Ascending aorta (tissue), 2 donors: ENCODE results near the gene STK17B. TPM values are rescaled to one million over a fixed set of nuclear protein-coding genes. Genes with fewer than 3 reads are reported as not detected.

Experiments
- DNase-seq, 2 donors: peaks; one replicate each; pipeline ENCODE4 v3.0.0-alpha.2; 2019; ENCODE audit warnings: low spot score in 2 of 2
- H3K27ac ChIP-seq, 2 donors: fragments of 200-600 bp; sonication (generic); one replicate each; pipeline ENCODE4 v1.5.1; 2016 to 2017; ENCODE audit warnings: mild to moderate bottlenecking in 1 of 2
- H3K27me3 ChIP-seq: fragments of 200-600 bp; sonication (generic); one replicate; pipeline ENCODE4 v1.5.1; 2017
- H3K36me3 ChIP-seq, 2 donors: fragments of 200-600 bp; sonication (generic); one replicate each; pipeline ENCODE4 v1.5.1; 2016
- H3K4me1 ChIP-seq, 2 donors: fragments of 200-600 bp; sonication (generic); one replicate each; pipeline ENCODE4 v1.5.1; 2016 to 2017; ENCODE audit warnings: mild to moderate bottlenecking in 1 of 2
- H3K4me3 ChIP-seq, 2 donors: fragments of 200-600 bp; sonication (generic); one replicate each; pipeline ENCODE4 v1.5.1; 2016 to 2017; ENCODE audit warnings: mild to moderate bottlenecking in 1 of 2
- H3K9me3 ChIP-seq, 2 donors: fragments of 200-600 bp; sonication (generic); one replicate each; pipeline ENCODE4 v1.5.1; 2016
- intact Hi-C: fragments of 100-400 bp; cut with DNase I; formaldehyde crosslinking; loops from one replicate; pipeline ENCODE4 v1.15.1; 2023
- total RNA-seq: library from RNA; depleted of rRNA; stranded (reverse); fragments of >200 nt; gene quantifications from one replicate; pipeline ENCODE4 v1.1.0, GENCODE V29; 2016
- TF ChIP-seq, protein P1 (sequence below), 3 experiments: fragments of 200-600 bp in 2 of 3; fragments of 450-650 bp in 1 of 3; sonication (generic) in 2 of 3; IDR thresholded peaks; one replicate each; pipeline ENCODE4 v1.5.1; 2016 to 2019; ENCODE audit warnings: antibody characterized with exemption in 3 of 3, mild to moderate bottlenecking in 1 of 3, moderate library complexity in 1 of 3

Gene STK17B
- total RNA-seq, 1 donor from 2014 or later: 8.4 TPM

DNA sequence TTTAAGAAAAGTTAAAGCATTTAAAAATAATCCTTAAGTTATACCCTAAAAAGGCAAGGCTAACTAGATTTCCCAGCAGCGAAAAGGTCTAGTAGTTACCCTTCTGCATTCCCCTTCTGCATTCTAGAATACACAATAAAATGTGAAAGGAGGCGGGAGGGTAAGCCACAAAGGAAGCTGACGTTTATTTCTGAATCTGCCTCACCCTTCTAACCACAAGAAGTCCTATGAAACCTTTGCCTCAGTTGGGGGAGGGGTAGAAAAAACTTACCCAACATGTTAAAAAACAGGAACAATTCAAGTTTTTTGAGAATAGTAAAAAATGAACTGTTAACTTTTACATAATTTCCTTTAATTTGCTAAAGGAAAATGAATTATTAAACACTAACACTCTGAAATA lies 11.3 kb downstream of the STK17B start:
- intact Hi-C loops: no loop called here
- TF ChIP-seq, protein P1, sequence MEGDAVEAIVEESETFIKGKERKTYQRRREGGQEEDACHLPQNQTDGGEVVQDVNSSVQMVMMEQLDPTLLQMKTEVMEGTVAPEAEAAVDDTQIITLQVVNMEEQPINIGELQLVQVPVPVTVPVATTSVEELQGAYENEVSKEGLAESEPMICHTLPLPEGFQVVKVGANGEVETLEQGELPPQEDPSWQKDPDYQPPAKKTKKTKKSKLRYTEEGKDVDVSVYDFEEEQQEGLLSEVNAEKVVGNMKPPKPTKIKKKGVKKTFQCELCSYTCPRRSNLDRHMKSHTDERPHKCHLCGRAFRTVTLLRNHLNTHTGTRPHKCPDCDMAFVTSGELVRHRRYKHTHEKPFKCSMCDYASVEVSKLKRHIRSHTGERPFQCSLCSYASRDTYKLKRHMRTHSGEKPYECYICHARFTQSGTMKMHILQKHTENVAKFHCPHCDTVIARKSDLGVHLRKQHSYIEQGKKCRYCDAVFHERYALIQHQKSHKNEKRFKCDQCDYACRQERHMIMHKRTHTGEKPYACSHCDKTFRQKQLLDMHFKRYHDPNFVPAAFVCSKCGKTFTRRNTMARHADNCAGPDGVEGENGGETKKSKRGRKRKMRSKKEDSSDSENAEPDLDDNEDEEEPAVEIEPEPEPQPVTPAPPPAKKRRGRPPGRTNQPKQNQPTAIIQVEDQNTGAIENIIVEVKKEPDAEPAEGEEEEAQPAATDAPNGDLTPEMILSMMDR (IDR thresholded peaks at IDR 0.05): no peak
- no peak for DNase-seq

DNA sequence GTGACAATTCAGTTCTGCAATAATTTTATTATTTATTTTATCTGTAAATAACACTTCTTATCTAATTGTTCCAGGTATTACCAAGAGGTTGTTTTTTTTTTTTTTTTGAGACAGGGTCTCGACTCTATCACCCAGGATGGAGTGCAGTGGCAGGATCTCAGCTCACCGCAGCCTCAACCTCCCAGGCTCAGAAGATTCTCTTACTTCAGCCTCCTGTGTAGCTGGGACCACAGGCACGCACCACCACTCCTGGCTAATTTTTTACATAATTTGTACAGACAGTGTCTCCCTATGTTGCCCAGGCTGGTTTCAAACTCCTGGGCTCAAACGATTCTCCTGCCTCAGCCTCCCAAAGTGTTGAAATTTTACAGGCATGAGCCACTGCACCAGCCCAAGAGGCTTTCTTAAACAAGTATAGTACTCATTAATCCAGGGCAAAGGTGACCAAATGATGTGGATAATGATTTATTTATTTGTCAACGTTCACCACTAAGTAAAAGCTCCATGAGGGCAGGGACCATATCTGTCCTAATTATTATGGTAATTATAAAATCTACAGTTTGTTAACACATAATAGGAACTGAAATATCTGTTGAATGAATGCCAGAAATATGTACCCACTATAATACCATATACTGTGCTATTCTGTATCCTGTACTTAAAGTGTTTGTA lies 12.0 kb downstream of the STK17B start:
- no peak overlapping the region for H3K4me3 ChIP-seq
- H3K27me3 ChIP-seq: no peaks in the 10 kb centered on the region
- H3K9me3 ChIP-seq: no peaks in the 10 kb centered on the region
- H3K27ac ChIP-seq: peak overlapping the region in 1 of 2 donors; percentile 29
- peaks cover 7 to 20% of the 10 kb centered on the region in 2 donors for H3K36me3 ChIP-seq
- no peak for DNase-seq
- peaks cover 0 to 5% of the 10 kb centered on the region in 2 donors for H3K4me1 ChIP-seq
- TF ChIP-seq, protein P1 (IDR thresholded peaks at IDR 0.05): no peak
- intact Hi-C loops: no loop called here

More for the DNA sequence above, 11.3 kb downstream of the STK17B start:
- H3K27ac ChIP-seq: no peak overlapping the region
- H3K9me3 ChIP-seq: no peaks in the 10 kb centered on the region
- H3K4me1 ChIP-seq: peaks cover 0 to 5% of the 10 kb centered on the region in 2 donors
- H3K27me3 ChIP-seq: no peaks in the 10 kb centered on the region
- H3K4me3 ChIP-seq: no peak overlapping the region
- peaks cover 6 to 13% of the 10 kb centered on the region in 2 donors for H3K36me3 ChIP-seq

DNA sequence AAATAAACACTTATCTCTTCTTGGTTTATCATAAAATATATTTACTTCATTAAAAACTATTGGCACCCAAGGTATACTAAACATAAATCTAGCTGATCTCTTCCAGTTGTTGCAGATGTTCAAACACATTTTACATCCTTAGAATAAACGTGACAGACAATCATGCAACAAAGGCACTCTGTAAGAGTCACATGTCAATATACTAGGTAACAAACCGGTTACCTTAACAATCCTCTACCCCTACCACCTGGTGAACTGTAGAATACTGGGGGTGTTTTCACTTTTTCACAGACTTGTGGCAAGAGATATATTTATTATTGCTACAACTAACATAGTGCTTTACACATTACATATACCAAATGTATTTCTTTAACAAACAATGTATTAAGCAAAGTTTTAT lies 15.8 kb downstream of the STK17B start:
- Histone ChIP-seq H3K36me3 (peaks cover 2 to 13% of the 10 kb centered on the region in 2 donors), H3K4me1 (peaks cover 0 to 5% of the 10 kb centered on the region in 2 donors), H3K27ac (no peak overlapping the region), H3K27me3 (no peaks in the 10 kb centered on the region), H3K9me3 (no peaks in the 10 kb centered on the region), H3K4me3 (no peak overlapping the region)
- TF ChIP-seq, protein P1 (IDR thresholded peaks at IDR 0.05): no peak
- intact Hi-C loops: no loop called here
- no peak for DNase-seq

DNA sequence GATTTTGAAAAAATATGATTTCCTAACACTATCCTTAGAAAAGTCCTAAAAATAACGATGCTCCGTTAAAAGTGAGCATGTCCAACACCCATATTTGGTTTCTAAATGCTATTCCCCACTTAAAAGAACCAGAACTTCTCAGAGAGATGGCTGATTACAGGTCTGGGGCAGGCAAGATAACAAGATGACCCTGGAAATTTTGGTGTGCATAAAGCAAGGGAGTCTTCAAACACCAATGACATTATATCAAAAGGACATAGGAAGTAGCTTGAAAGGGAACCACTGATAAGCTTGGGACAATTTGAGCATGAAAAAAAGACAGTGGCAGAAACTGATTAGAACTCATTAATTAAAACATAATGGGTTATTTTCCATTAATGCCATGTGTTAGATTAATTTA lies 17.9 kb downstream of the STK17B start:
- Histone ChIP-seq H3K27ac (no peak overlapping the region), H3K4me3 (no peak overlapping the region), H3K9me3 (no peaks in the 10 kb centered on the region), H3K4me1 (peaks cover 0 to 5% of the 10 kb centered on the region in 2 donors), H3K36me3 (peaks cover 2 to 13% of the 10 kb centered on the region in 2 donors), H3K27me3 (no peaks in the 10 kb centered on the region)
- DNase-seq: no peak
- intact Hi-C loops: no loop called here
- TF ChIP-seq, protein P1 (IDR thresholded peaks at IDR 0.05): no peak

DNA sequence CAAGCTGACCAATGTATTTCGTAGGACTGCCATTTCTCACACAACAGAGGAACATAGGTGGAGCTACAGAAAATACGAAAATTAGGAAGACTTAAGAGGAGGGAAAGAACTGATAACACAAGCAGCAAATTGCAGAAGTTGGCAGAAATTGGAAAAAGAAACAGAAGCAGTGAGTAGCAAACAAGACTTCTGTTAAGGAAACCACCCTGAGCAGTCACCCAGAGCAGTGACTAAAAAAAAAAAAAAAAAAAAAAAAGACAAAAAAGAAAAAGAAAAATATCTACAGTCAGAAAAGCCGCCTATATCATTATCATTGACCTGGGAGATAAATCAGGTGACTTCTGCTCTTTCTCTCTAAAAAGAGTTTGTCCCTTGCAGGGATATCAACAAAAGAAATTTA lies 21.4 kb downstream of the STK17B start:
- DNase-seq: no peak
- Histone ChIP-seq H3K36me3 (peaks cover 4 to 20% of the 10 kb centered on the region in 2 donors), H3K4me3 (no peak overlapping the region), H3K27ac (no peak overlapping the region), H3K4me1 (no peaks in the 10 kb centered on the region), H3K9me3 (no peaks in the 10 kb centered on the region), H3K27me3 (no peaks in the 10 kb centered on the region)
- intact Hi-C loops: no loop called here
- TF ChIP-seq, protein P1 (IDR thresholded peaks at IDR 0.05): no peak
